Esophagus muscularis mucosa (tissue), 4 donors: ENCODE measurements around the gene FNIP2. TPM values are rescaled to one million over a fixed set of nuclear protein-coding genes. Genes with fewer than 3 reads are reported as not detected.

Experiments
- DNase-seq: peaks from one replicate; pipeline ENCODE4 v3.0.0-alpha.2; 2017; ENCODE audit errors: extremely low spot score
- H3K27ac ChIP-seq, 4 donors: fragments of 200-600 bp; sonication (generic); replicated peaks in 1 of 4; 1 replicate in 3 of 4; 2 replicates in 1 of 4; pipeline ENCODE4 v1.5.1; 2016 to 2019; ENCODE audit warnings: mild to moderate bottlenecking in 1 of 4
- H3K27me3 ChIP-seq, 4 donors: fragments of 200-600 bp; sonication (generic); one replicate each; pipeline versions ENCODE4 v1.5.1 to v1.6.0; 2016 to 2019
- H3K36me3 ChIP-seq, 4 donors: fragments of 200-600 bp; sonication (generic); one replicate each; pipeline ENCODE4 v1.5.1; 2016 to 2019
- H3K4me1 ChIP-seq, 4 donors: fragments of 200-600 bp; sonication (generic); one replicate each; pipeline ENCODE4 v1.5.1; 2016 to 2019
- H3K4me3 ChIP-seq, 4 donors: fragments of 200-600 bp; sonication (generic); 1 replicate in 2 of 4; 2 replicates in 2 of 4; pipeline ENCODE4 v1.5.1; 2016 to 2019; ENCODE audit warnings: mild to moderate bottlenecking in 4 of 4, moderate library complexity in 1 of 4
- H3K9me3 ChIP-seq, 4 donors: fragments of 200-600 bp; sonication (generic); 1 replicate in 3 of 4; 2 replicates in 1 of 4; pipeline ENCODE4 v1.5.1; 2016 to 2019
- EP300 ChIP-seq: sonication (generic); formaldehyde crosslinking; IDR thresholded peaks from one replicate; pipeline ENCODE4 v1.6.1; 2017; ENCODE audit warnings: antibody characterized with exemption
- POLR2A ChIP-seq: fragments of 450-650 bp; IDR thresholded peaks from one replicate; pipeline ENCODE4 v1.6.1; 2017; ENCODE audit warnings: antibody characterized with exemption, moderate library complexity, mild to moderate bottlenecking, low read depth
- POLR2AphosphoS5 ChIP-seq, 2 donors: sonication (generic); formaldehyde crosslinking; IDR thresholded peaks; one replicate each; pipeline ENCODE4 v1.6.1; 2017; ENCODE audit warnings: antibody characterized with exemption in 2 of 2
- WGBS: methylation state at CpG from one replicate; pipeline ENCODE4 v1.1.5; 2018; 5-methylcytosine and 5-hydroxymethylcytosine counted together
- intact Hi-C: fragments of 100-400 bp; cut with DNase I; formaldehyde crosslinking; loops from one replicate; pipeline ENCODE4 v1.15.1; 2023
- total RNA-seq, 4 donors: library from RNA; depleted of rRNA; stranded (reverse); fragments of >200 nt; gene quantifications; one replicate each; pipeline versions ENCODE4 v1.1.0 to v1.2.1, GENCODE V29; 2016
- TF ChIP-seq, protein P1 (sequence below), 3 experiments: fragments of 200-600 bp in 2 of 3; fragments of 450-650 bp in 1 of 3; sonication (generic) in 2 of 3; IDR thresholded peaks; one replicate each; pipeline ENCODE4 v1.5.1; 2017 to 2019; ENCODE audit warnings: antibody characterized with exemption in 3 of 3, mild to moderate bottlenecking in 2 of 3, moderate library complexity in 1 of 3

FNIP2 gene
- total RNA-seq, 4 donors from 2014 or later, result 80.0 to 97.7 (median 87.4) TPM

DNA sequence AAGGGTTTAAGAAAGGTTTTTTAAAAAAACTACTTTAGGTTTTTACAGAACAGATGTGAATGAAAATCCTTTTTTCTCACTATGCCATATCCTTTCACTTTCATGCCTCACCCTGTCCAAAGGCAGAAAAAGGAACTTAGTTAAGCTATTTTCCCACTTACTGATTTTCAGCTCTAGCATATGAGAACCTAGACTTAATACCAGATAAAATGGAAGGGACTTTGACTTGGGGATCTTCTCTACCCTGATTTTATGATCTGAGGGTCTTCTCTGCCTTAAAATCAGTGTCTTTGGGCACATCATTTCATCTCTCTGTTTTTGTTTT, 42.4 kb downstream of the FNIP2 start:
- Histone ChIP-seq H3K27me3 (no peaks in the 10 kb centered on the region), H3K9me3 (no peaks in the 10 kb centered on the region), H3K27ac (peak overlapping the region; percentile 76 to 84 (median 82)), H3K4me1 (peaks cover 59 to 87% (median 83%) of the 10 kb centered on the region in 4 donors), H3K36me3 (no peaks in the 10 kb centered on the region), H3K4me3 (peak overlapping the region in 1 of 4 donors; percentile 18)
- intact Hi-C loops, result loop anchor here (2.0 kb wide), 1 partner anchor 42 kb away; the partner anchor contains the start of gene FNIP2
- DNase-seq, result no peak
- TF ChIP-seq EP300, result no peak
- no peak for TF ChIP-seq POLR2AphosphoS5 (IDR thresholded peaks at IDR 0.05)
- TF ChIP-seq, protein P1, sequence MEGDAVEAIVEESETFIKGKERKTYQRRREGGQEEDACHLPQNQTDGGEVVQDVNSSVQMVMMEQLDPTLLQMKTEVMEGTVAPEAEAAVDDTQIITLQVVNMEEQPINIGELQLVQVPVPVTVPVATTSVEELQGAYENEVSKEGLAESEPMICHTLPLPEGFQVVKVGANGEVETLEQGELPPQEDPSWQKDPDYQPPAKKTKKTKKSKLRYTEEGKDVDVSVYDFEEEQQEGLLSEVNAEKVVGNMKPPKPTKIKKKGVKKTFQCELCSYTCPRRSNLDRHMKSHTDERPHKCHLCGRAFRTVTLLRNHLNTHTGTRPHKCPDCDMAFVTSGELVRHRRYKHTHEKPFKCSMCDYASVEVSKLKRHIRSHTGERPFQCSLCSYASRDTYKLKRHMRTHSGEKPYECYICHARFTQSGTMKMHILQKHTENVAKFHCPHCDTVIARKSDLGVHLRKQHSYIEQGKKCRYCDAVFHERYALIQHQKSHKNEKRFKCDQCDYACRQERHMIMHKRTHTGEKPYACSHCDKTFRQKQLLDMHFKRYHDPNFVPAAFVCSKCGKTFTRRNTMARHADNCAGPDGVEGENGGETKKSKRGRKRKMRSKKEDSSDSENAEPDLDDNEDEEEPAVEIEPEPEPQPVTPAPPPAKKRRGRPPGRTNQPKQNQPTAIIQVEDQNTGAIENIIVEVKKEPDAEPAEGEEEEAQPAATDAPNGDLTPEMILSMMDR (IDR thresholded peaks at IDR 0.05), result no peak
- no peak for TF ChIP-seq POLR2A

DNA sequence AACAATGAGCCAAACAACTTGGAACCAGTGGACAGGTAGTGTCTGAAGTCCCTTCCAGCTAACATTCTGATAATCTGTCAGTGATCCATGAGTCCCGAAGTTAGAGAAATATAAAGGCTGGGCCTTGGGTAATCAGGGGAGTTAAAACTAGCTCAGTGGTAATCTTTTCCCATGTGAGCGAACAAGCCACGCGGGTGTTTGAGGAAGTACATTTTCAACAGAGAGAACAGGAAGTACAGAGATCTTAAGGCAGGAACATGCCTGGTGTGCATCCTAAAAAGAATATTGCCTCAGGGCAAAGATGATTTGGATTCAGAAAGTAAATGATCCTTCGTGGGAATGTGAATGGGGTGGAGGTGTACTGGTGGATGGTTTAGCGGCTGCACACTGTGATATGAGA, 42.9 kb downstream of the FNIP2 start:
- no peaks in the 10 kb centered on the region for H3K27me3 ChIP-seq
- H3K4me3 ChIP-seq, result no peak overlapping the region
- no peaks in the 10 kb centered on the region for H3K9me3 ChIP-seq
- WGBS, result 63% methylated on average over 6 of the region's 6 CpGs
- H3K4me1 ChIP-seq, result peaks cover 58 to 82% (median 77%) of the 10 kb centered on the region in 4 donors
- TF ChIP-seq, protein P1 (IDR thresholded peaks at IDR 0.05), result no peak
- TF ChIP-seq POLR2AphosphoS5 (IDR thresholded peaks at IDR 0.05), result peak in 1 of 2 donors; percentile 17
- no peaks in the 10 kb centered on the region for H3K36me3 ChIP-seq
- intact Hi-C loops, result loop anchor here (2.0 kb wide), 1 partner anchor 43 kb away; the partner anchor contains the start of gene FNIP2
- DNase-seq, result no peak
- H3K27ac ChIP-seq, result peak overlapping the region; percentile 76 to 84 (median 82)

DNA sequence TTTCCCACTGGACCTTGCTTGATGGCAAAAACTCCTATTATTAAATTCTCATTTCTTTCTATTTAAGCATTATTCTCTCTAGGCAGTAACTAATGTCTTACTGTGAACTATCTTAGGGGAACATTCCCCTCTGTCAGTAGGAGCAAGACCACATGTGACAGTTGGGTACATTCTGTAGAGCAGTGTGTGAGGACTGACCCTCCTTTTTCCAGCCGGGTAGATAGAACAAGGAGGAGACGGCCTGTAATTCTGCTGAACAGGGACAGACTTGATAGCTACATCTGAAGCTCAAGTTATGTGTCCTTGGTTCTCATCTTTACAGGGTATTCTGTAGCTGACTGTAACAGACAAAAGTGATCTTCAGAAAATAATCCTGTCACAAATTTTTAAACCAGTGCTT, 43.3 kb downstream of the FNIP2 start:
- peaks cover 58 to 80% (median 75%) of the 10 kb centered on the region in 4 donors for H3K4me1 ChIP-seq
- no peak for TF ChIP-seq POLR2AphosphoS5 (IDR thresholded peaks at IDR 0.05)
- no peak for TF ChIP-seq EP300
- no peak for TF ChIP-seq POLR2A
- intact Hi-C loops, result no loop called here
- H3K27me3 ChIP-seq, result no peaks in the 10 kb centered on the region
- no peaks in the 10 kb centered on the region for H3K9me3 ChIP-seq
- no peak overlapping the region for H3K4me3 ChIP-seq
- H3K27ac ChIP-seq, result peak overlapping the region; percentile 76 to 84 (median 82)
- H3K36me3 ChIP-seq, result no peaks in the 10 kb centered on the region
- DNase-seq, result no peak
- WGBS, result 88% methylated on average over 2 of the region's 2 CpGs

DNA sequence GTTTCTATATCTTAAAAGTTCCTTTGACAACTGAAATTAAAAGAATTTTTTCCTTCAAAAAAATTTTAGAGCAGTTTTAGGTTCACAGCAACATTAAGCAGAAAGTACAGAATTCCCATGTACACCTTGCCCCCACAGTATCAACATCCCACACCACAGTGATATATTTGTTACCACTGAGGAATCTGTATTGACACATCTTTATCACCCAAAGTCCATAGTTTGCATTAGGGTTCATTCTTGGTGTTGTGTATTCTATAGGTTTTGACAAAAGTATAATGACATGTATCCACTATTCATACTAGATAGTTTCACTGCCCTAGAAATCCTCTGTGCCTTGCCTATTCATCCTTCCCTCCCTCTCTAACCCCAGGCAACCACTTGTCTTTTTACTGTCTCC, 43.7 kb downstream of the FNIP2 start:
- no peak for TF ChIP-seq EP300
- no peak for TF ChIP-seq POLR2A
- TF ChIP-seq POLR2AphosphoS5 (IDR thresholded peaks at IDR 0.05), result no peak
- TF ChIP-seq, protein P1 (IDR thresholded peaks at IDR 0.05), result no peak
- intact Hi-C loops, result no loop called here
- no peak for DNase-seq
- Histone ChIP-seq H3K4me1 (peaks cover 59 to 80% (median 72%) of the 10 kb centered on the region in 4 donors), H3K27me3 (no peaks in the 10 kb centered on the region), H3K36me3 (no peaks in the 10 kb centered on the region), H3K4me3 (no peak overlapping the region), H3K9me3 (no peaks in the 10 kb centered on the region), H3K27ac (peak overlapping the region; percentile 76 to 84 (median 82))

DNA sequence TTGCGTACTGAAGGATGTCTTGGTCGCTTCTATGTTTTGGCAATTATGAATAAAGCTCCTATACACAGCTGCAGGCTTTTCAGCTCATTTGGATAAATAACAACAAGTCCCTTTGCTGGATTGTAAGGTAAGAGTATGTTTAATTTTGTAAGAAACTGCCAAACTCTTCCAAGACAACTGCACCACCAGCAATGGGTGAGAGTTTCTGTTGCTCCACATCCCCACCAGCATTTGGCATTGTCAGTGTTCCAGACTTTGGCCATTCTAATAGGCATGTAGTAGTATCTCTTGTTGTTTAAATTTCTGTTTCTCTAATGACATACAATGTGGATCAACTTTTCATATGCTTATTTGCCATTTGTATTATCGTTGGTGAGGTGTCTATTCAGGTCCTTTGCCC, 44.3 kb downstream of the FNIP2 start:
- Histone ChIP-seq H3K4me3 (no peak overlapping the region), H3K27ac (peak overlapping the region in 2 of 4 donors; percentile 76 to 84), H3K36me3 (no peaks in the 10 kb centered on the region), H3K4me1 (peaks cover 56 to 80% (median 72%) of the 10 kb centered on the region in 4 donors), H3K9me3 (no peaks in the 10 kb centered on the region), H3K27me3 (no peaks in the 10 kb centered on the region)
- 94% methylated on average over 3 of the region's 3 CpGs for WGBS
- no peak for TF ChIP-seq POLR2AphosphoS5 (IDR thresholded peaks at IDR 0.05)
- TF ChIP-seq, protein P1 (IDR thresholded peaks at IDR 0.05), result no peak
- intact Hi-C loops, result no loop called here
- DNase-seq, result no peak
